Rectal smooth muscle tissue (tissue), 1 donor: ENCODE measurements around the gene CD63.

Experiments
- H3K27ac ChIP-seq: one replicate; pipeline ENCODE4 v1.7.0; 2013; ENCODE audit warnings: low read depth, low read length, inconsistent platforms
- H3K27me3 ChIP-seq: one replicate; pipeline ENCODE4 v1.7.0; 2013; ENCODE audit warnings: low read length; ENCODE audit not compliant: control insufficient read depth, insufficient read depth
- H3K36me3 ChIP-seq: one replicate; pipeline ENCODE4 v1.7.0; 2013; ENCODE audit warnings: low read length; ENCODE audit not compliant: control insufficient read depth, insufficient read depth
- H3K4me1 ChIP-seq: one replicate; pipeline ENCODE4 v1.7.0; 2013; ENCODE audit warnings: low read length; ENCODE audit not compliant: control insufficient read depth, insufficient read depth
- H3K4me3 ChIP-seq: one replicate; pipeline ENCODE4 v1.7.0; 2013; ENCODE audit warnings: low read length
- H3K9ac ChIP-seq: one replicate; pipeline ENCODE4 v1.7.0; 2013; ENCODE audit warnings: low read length

CD63 gene

GRCh38 chr12:55746174-55746912 is 17.5 kb upstream of the CD63 start:
- H3K27me3 ChIP-seq: no peaks in the 10 kb centered on the region
- H3K27ac ChIP-seq: no peak overlapping the region
- peaks cover 2% of the 10 kb centered on the region for H3K4me1 ChIP-seq
- H3K4me3 ChIP-seq: no peak overlapping the region
- H3K36me3 ChIP-seq: peaks cover 6% of the 10 kb centered on the region
- no peak overlapping the region for H3K9ac ChIP-seq

- H3K4me3 ChIP-seq: peak overlapping the region; percentile 51
- no peaks in the 10 kb centered on the region for H3K27me3 ChIP-seq
- H3K9ac ChIP-seq: no peak overlapping the region
- peaks cover 2% of the 10 kb centered on the region for H3K4me1 ChIP-seq
- peaks cover 3% of the 10 kb centered on the region for H3K36me3 ChIP-seq
- no peak overlapping the region for H3K27ac ChIP-seq
Measured at GRCh38 chr12:55745361-55746173, 16.8 kb upstream of the CD63 start.

- peak overlapping the region; percentile 75 for H3K4me3 ChIP-seq
Measured at GRCh38 chr12:55744340-55745030, 15.7 kb upstream of the CD63 start.

GRCh38 chr12:55743406-55744339 is 14.9 kb upstream of the CD63 start:
- Histone ChIP-seq H3K4me1 (peaks cover 2% of the 10 kb centered on the region), H3K4me3 (peak overlapping the region; percentile 75), H3K27me3 (no peaks in the 10 kb centered on the region), H3K9ac (no peak overlapping the region), H3K36me3 (no peaks in the 10 kb centered on the region), H3K27ac (peak overlapping the region; percentile 41)

More at GRCh38 chr12:55744340-55745030, 15.7 kb upstream of the CD63 start:
- H3K4me1 ChIP-seq: peaks cover 2% of the 10 kb centered on the region
- no peak overlapping the region for H3K27ac ChIP-seq
- H3K27me3 ChIP-seq: no peaks in the 10 kb centered on the region
- no peak overlapping the region for H3K9ac ChIP-seq
- peaks cover 2% of the 10 kb centered on the region for H3K36me3 ChIP-seq

GRCh38 chr12:55742719-55743405 is 14.1 kb upstream of the CD63 start, which contains the start of gene GDF11:
TSS of gene GDF11 (plus strand) at chr12:55743122. CDS start at chr12:55743317, 195 bp downstream.
- no peaks in the 10 kb centered on the region for H3K27me3 ChIP-seq
- H3K9ac ChIP-seq: no peak within 1 kb of the TSS
- peaks cover 8% of the 10 kb centered on the region for H3K4me1 ChIP-seq
- no peaks in the 10 kb centered on the region for H3K36me3 ChIP-seq
- H3K4me3 ChIP-seq: peak within 1 kb of the TSS; percentile 75
- peak within 1 kb of the TSS; percentile 77 for H3K27ac ChIP-seq

- Histone ChIP-seq H3K36me3 (no peaks in the 10 kb centered on the region), H3K9ac (no peak overlapping the region), H3K4me1 (peaks cover 8% of the 10 kb centered on the region), H3K4me3 (peak overlapping the region; percentile 50), H3K27ac (peak overlapping the region; percentile 77), H3K27me3 (no peaks in the 10 kb centered on the region)
Measured at GRCh38 chr12:55741931-55742680, 13.3 kb upstream of the CD63 start.

GRCh38 chr12:55739025-55739378 is 10.2 kb upstream of the CD63 start:
- Histone ChIP-seq H3K36me3 (no peaks in the 10 kb centered on the region), H3K4me1 (peaks cover 6% of the 10 kb centered on the region), H3K9ac (no peak overlapping the region), H3K4me3 (no peak overlapping the region), H3K27ac (peak overlapping the region; percentile 81), H3K27me3 (no peaks in the 10 kb centered on the region)

GRCh38 chr12:55738123-55739024 is 9.6 kb upstream of the CD63 start:
- Histone ChIP-seq H3K4me3 (peak overlapping the region; percentile 79), H3K27ac (peak overlapping the region; percentile 81), H3K36me3 (no peaks in the 10 kb centered on the region), H3K27me3 (no peaks in the 10 kb centered on the region), H3K9ac (peak overlapping the region; percentile 83), H3K4me1 (peaks cover 6% of the 10 kb centered on the region)

GRCh38 chr12:55737581-55738122 is 8.8 kb upstream of the CD63 start:
- H3K4me1 ChIP-seq: peaks cover 6% of the 10 kb centered on the region
- peak overlapping the region; percentile 81 for H3K27ac ChIP-seq
- H3K36me3 ChIP-seq: no peaks in the 10 kb centered on the region
- H3K4me3 ChIP-seq: peak overlapping the region; percentile 79
- no peak overlapping the region for H3K9ac ChIP-seq
- no peaks in the 10 kb centered on the region for H3K27me3 ChIP-seq
